ENCODE data around the gene EPS8.
A peak's percentile ranks its signal among the peaks of the same experiment; 100 is the strongest.

Gene EPS8

DNA sequence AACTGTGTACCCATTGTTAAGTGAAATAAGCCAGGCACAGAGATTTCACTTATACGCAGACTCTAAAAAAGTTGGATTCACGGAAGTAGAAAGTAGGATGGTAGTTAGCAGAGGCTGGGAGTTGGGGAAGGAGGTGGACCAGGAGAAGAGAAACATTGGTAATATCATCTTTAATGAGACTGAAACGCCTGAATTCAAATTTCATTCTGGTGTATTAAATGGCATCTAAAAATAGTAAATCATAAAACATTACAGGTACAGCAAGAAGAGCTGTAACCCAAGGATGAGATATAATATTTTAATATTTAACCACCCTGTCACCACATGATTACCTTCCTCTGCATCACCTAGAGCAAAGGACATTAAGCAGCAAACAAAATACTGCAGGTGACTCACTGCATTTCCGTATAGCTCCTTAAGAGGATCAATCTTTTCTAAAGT is 99.4 kb downstream of the EPS8 start:
- H3K36me3 ChIP-seq (ENCODE audit: control insufficient read depth, insufficient read depth, low read length), result no peaks in the 10 kb centered on the region
- H3K27me3 ChIP-seq (ENCODE audit: control insufficient read depth, insufficient read depth, low read length), result no peaks in the 10 kb centered on the region
- no peak overlapping the region for H3K27ac ChIP-seq (ENCODE audit: low read depth, low read length)
- H3K9me3 ChIP-seq (ENCODE audit: control insufficient read depth, insufficient read depth, low read length), result no peaks in the 10 kb centered on the region
- peaks cover 7% of the 10 kb centered on the region for H3K4me1 ChIP-seq (ENCODE audit: control insufficient read depth, insufficient read depth, low read length)
- H3K4me3 ChIP-seq (ENCODE audit: low read depth, low read length), result no peak overlapping the region
- H3K9ac ChIP-seq (ENCODE audit: low read depth, low read length), result no peak overlapping the region

DNA sequence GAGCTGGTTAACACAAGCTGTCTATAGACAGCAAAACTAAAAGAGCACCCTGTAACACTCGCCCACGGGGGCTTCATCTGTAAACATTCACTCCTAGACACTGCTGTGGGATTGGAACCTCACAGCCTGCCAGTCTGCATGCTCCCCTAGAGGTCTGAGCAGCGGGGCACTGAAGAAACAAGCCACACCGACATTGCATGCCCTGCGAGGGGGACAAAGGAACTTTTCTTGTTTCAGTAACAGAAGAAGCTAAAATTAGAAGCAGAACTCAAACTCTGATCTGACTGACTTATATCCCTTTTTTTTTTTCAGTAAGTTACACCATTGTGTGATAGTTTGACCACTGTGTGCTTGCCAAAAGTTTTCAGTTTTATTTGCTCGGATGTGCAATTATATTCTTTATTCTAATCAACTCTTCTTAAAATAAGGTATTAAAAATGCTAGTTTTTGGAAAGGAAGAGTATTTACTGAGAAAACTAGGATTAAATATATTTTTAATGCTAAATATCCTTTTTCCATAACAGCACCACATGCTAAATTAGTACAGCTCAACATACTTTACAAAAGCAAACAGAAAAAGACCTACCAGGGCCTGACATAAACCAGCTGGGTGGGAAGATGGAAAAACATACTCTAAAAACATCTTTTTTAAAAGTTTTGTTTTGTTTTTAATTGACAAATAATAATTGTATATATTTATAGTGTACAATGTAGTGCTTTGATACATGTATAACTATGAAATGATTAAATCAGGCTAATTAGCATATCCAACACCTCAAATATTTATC is 100.2 kb downstream of the EPS8 start:
- Histone ChIP-seq H3K27ac (ENCODE audit: low read depth, low read length) (no peak overlapping the region), H3K4me3 (ENCODE audit: low read depth, low read length) (no peak overlapping the region), H3K9me3 (ENCODE audit: control insufficient read depth, insufficient read depth, low read length) (no peaks in the 10 kb centered on the region), H3K9ac (ENCODE audit: low read depth, low read length) (no peak overlapping the region), H3K4me1 (ENCODE audit: control insufficient read depth, insufficient read depth, low read length) (peaks cover 7% of the 10 kb centered on the region), H3K36me3 (ENCODE audit: control insufficient read depth, insufficient read depth, low read length) (no peaks in the 10 kb centered on the region), H3K27me3 (ENCODE audit: control insufficient read depth, insufficient read depth, low read length) (no peaks in the 10 kb centered on the region)

DNA sequence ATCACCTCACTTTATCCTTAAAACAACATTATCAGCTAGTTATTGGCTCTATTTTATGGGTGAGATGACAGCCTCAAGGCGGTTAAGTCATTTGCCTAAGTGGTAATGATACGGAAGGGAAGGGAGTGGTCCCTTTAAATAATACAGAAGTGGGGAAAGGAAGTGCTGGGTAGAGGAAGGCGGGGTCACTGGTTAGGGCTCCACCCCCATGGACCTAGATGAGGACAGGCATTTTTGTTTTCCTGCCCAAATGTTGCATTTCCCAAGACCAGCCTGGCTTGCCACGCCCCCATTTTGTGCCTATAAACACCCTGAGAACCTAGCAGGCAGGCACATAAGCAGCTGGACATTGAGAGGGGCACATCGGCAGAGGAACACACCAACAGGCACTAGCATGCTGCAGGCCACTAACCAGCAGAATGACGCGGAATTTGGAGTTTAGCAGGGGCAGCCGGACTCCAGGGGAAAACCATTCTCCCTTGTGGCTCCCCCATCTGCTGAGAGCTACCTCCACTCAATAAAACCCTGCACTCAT is 100.9 kb downstream of the EPS8 start:
- Histone ChIP-seq H3K4me3 (ENCODE audit: low read depth, low read length) (no peak overlapping the region), H3K36me3 (ENCODE audit: control insufficient read depth, insufficient read depth, low read length) (no peaks in the 10 kb centered on the region), H3K27ac (ENCODE audit: low read depth, low read length) (no peak overlapping the region), H3K9me3 (ENCODE audit: control insufficient read depth, insufficient read depth, low read length) (no peaks in the 10 kb centered on the region), H3K4me1 (ENCODE audit: control insufficient read depth, insufficient read depth, low read length) (peaks cover 7% of the 10 kb centered on the region), H3K27me3 (ENCODE audit: control insufficient read depth, insufficient read depth, low read length) (no peaks in the 10 kb centered on the region), H3K9ac (ENCODE audit: low read depth, low read length) (no peak overlapping the region)

DNA sequence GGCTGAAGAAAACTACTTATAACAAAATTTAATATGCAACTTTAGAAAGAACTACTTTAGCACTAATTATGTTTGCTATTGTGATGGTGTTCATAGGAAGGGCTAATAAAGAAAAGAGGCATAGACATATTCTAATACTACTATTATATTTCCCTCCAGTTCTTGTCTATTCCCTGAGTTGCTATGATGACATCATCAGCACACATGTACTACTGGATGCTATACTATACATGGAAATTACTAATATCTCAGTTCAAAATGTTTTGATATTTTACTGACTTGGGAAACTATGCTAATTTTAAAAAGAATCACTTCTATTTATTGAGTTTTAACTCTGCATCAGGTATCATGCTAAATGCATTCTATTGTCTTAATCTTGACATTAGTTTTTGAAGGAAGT is 101.6 kb downstream of the EPS8 start:
- H3K4me3 ChIP-seq (ENCODE audit: low read depth, low read length), result no peak overlapping the region
- no peak overlapping the region for H3K27ac ChIP-seq (ENCODE audit: low read depth, low read length)
- H3K27me3 ChIP-seq (ENCODE audit: control insufficient read depth, insufficient read depth, low read length), result no peaks in the 10 kb centered on the region
- H3K4me1 ChIP-seq (ENCODE audit: control insufficient read depth, insufficient read depth, low read length), result peaks cover 7% of the 10 kb centered on the region
- H3K36me3 ChIP-seq (ENCODE audit: control insufficient read depth, insufficient read depth, low read length), result no peaks in the 10 kb centered on the region
- no peak overlapping the region for H3K9ac ChIP-seq (ENCODE audit: low read depth, low read length)
- no peaks in the 10 kb centered on the region for H3K9me3 ChIP-seq (ENCODE audit: control insufficient read depth, insufficient read depth, low read length)

- Histone ChIP-seq H3K9ac (ENCODE audit: low read depth, low read length) (no peak overlapping the region), H3K9me3 (ENCODE audit: control insufficient read depth, insufficient read depth, low read length) (no peaks in the 10 kb centered on the region), H3K4me1 (ENCODE audit: control insufficient read depth, insufficient read depth, low read length) (peaks cover 7% of the 10 kb centered on the region), H3K4me3 (ENCODE audit: low read depth, low read length) (no peak overlapping the region), H3K27me3 (ENCODE audit: control insufficient read depth, insufficient read depth, low read length) (no peaks in the 10 kb centered on the region), H3K36me3 (ENCODE audit: control insufficient read depth, insufficient read depth, low read length) (no peaks in the 10 kb centered on the region), H3K27ac (ENCODE audit: low read depth, low read length) (no peak overlapping the region)
Measured at GRCh38 chr12:15684896-15685658, 104.1 kb downstream of the EPS8 start.

DNA sequence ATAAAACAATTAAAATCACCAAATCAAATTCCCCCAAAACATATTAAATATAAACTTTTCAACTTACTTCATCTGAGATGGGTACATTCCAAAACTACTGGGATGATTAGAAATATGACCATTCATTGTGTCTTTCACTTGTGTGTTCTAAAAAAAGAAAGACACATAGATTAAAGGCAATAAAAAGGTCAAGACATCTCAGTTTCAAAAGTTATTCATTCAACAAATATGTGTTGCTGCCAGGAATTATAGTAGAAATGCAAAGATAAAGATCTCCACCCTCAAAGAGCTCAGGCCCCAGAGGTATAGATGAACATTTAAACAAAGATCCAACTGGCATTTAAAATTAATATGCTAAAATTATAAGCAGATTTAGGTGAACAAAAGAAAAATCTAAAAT is 106.4 kb downstream of the EPS8 start:
- H3K9ac ChIP-seq (ENCODE audit: low read depth, low read length), result no peak overlapping the region
- no peaks in the 10 kb centered on the region for H3K36me3 ChIP-seq (ENCODE audit: control insufficient read depth, insufficient read depth, low read length)
- no peaks in the 10 kb centered on the region for H3K27me3 ChIP-seq (ENCODE audit: control insufficient read depth, insufficient read depth, low read length)
- H3K27ac ChIP-seq (ENCODE audit: low read depth, low read length), result no peak overlapping the region
- no peak overlapping the region for H3K4me3 ChIP-seq (ENCODE audit: low read depth, low read length)
- H3K9me3 ChIP-seq (ENCODE audit: control insufficient read depth, insufficient read depth, low read length), result no peaks in the 10 kb centered on the region
- 0 out of 2 replicates have a peak, but pooled peaks cover 4% of the 10 kb centered on the region for H3K4me1 ChIP-seq (ENCODE audit: control insufficient read depth, insufficient read depth, low read length)

DNA sequence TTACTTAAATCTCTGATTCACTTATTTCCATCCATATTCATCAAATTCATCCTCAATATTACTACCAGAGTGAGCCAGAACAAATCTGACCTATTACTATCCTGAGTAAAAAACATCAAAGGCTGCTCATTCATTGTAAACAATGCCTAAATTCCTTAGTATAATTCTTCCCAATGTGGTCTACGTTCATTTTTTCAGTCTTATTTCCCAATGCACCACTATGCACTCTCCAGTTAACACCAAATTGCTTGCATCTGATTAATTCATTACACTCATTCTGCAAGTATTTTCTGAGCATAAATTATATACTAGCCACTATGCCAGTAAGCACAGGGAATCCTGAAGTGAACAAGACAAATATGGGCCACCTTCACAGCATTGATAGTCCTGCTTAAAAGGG is 110.0 kb downstream of the EPS8 start:
- Histone ChIP-seq H3K4me1 (ENCODE audit: control insufficient read depth, insufficient read depth, low read length) (peaks cover 11% of the 10 kb centered on the region), H3K9me3 (ENCODE audit: control insufficient read depth, insufficient read depth, low read length) (no peaks in the 10 kb centered on the region), H3K9ac (ENCODE audit: low read depth, low read length) (no peak overlapping the region), H3K4me3 (ENCODE audit: low read depth, low read length) (no peak overlapping the region), H3K27ac (ENCODE audit: low read depth, low read length) (no peak overlapping the region), H3K27me3 (ENCODE audit: control insufficient read depth, insufficient read depth, low read length) (no peaks in the 10 kb centered on the region), H3K36me3 (ENCODE audit: control insufficient read depth, insufficient read depth, low read length) (no peaks in the 10 kb centered on the region)

DNA sequence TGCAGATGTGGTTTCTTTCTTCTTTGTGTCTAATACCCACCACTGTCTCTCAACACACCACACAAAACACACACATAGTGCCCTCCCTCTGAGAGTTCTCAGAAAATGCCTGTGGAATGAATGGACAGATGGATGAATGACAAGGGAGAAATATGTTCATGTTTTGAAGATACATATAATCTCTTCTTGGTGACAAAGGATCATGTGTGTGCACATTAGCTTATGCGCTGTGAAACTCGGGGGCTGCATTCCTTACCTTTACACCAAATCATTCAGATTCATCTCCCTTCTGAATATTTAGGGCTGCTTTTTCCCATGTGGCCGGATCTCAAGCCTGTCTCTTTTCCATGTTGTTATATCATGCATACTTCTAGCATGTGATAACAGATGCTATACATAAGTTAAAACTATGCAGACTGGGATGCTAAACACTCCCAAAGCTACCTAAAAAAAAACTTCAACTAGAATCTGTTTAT is 111.4 kb downstream of the EPS8 start:
- H3K4me3 ChIP-seq (ENCODE audit: low read depth, low read length), result no peak overlapping the region
- H3K27ac ChIP-seq (ENCODE audit: low read depth, low read length), result peak overlapping the region; percentile 63
- no peaks in the 10 kb centered on the region for H3K9me3 ChIP-seq (ENCODE audit: control insufficient read depth, insufficient read depth, low read length)
- H3K36me3 ChIP-seq (ENCODE audit: control insufficient read depth, insufficient read depth, low read length), result no peaks in the 10 kb centered on the region
- no peaks in the 10 kb centered on the region for H3K27me3 ChIP-seq (ENCODE audit: control insufficient read depth, insufficient read depth, low read length)
- peaks cover 11% of the 10 kb centered on the region for H3K4me1 ChIP-seq (ENCODE audit: control insufficient read depth, insufficient read depth, low read length)
- no peak overlapping the region for H3K9ac ChIP-seq (ENCODE audit: low read depth, low read length)

DNA sequence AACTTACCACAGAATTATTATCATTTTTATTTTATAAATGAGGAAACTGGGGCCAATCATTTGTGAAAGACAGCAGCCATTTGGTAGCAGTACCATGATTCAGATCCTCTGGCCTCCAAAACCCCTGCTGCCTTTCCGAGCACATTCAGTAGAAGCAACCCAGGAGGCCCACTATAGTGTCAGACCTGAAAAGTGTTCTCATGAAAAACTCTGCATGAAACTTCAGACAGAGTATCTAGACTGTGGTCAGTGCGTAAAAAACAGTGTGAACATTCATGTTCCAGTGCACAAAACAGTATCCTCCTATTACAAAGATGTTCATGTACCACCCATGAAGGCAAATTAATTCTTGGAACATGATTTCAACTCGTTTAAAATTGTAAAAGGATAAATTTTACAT is 112.0 kb downstream of the EPS8 start:
- Histone ChIP-seq H3K4me3 (ENCODE audit: low read depth, low read length) (no peak overlapping the region), H3K27me3 (ENCODE audit: control insufficient read depth, insufficient read depth, low read length) (no peaks in the 10 kb centered on the region), H3K9me3 (ENCODE audit: control insufficient read depth, insufficient read depth, low read length) (no peaks in the 10 kb centered on the region), H3K4me1 (ENCODE audit: control insufficient read depth, insufficient read depth, low read length) (peaks cover 11% of the 10 kb centered on the region), H3K27ac (ENCODE audit: low read depth, low read length) (peak overlapping the region; percentile 63), H3K36me3 (ENCODE audit: control insufficient read depth, insufficient read depth, low read length) (no peaks in the 10 kb centered on the region), H3K9ac (ENCODE audit: low read depth, low read length) (no peak overlapping the region)

- no peaks in the 10 kb centered on the region for H3K27me3 ChIP-seq (ENCODE audit: control insufficient read depth, insufficient read depth, low read length)
- no peak overlapping the region for H3K9ac ChIP-seq (ENCODE audit: low read depth, low read length)
- peaks cover 6% of the 10 kb centered on the region for H3K4me1 ChIP-seq (ENCODE audit: control insufficient read depth, insufficient read depth, low read length)
- no peak overlapping the region for H3K27ac ChIP-seq (ENCODE audit: low read depth, low read length)
- H3K36me3 ChIP-seq (ENCODE audit: control insufficient read depth, insufficient read depth, low read length), result no peaks in the 10 kb centered on the region
- H3K9me3 ChIP-seq (ENCODE audit: control insufficient read depth, insufficient read depth, low read length), result no peaks in the 10 kb centered on the region
- H3K4me3 ChIP-seq (ENCODE audit: low read depth, low read length), result no peak overlapping the region
Measured at GRCh38 chr12:15672671-15673270, 116.4 kb downstream of the EPS8 start.
